Type B pancreatic cell (in vitro differentiated cells): Measurements from ENCODE around the gene STK17A. TPM values are rescaled to one million over a fixed set of nuclear protein-coding genes. Genes with fewer than 3 reads are reported as not detected.

Source experiments
- DNase-seq: peaks from one replicate; pipeline ENCODE4 v3.0.0; 2021; ENCODE audit warnings: mixed read lengths; ENCODE audit not compliant: unreplicated experiment; ENCODE audit errors: extremely low spot score
- H3K27ac Mint-ChIP-seq: 2 replicates; pipeline ENCODE4 v1.8.0; 2021; ENCODE audit warnings: mild to moderate bottlenecking, mixed read lengths
- H3K27me3 Mint-ChIP-seq: 2 replicates; pipeline ENCODE4 v1.8.0; 2021; ENCODE audit warnings: mixed read lengths
- H3K36me3 Mint-ChIP-seq: 2 replicates; pipeline ENCODE4 v1.8.0; 2021; ENCODE audit warnings: mixed read lengths
- H3K4me1 Mint-ChIP-seq: one replicate; pipeline ENCODE4 v1.8.0; 2021; ENCODE audit warnings: mixed read lengths; ENCODE audit not compliant: unreplicated experiment
- H3K4me3 Mint-ChIP-seq: 2 replicates; pipeline ENCODE4 v1.8.0; 2021; ENCODE audit warnings: mild to moderate bottlenecking, mixed read lengths
- H3K9me3 Mint-ChIP-seq: 2 replicates; pipeline ENCODE4 v1.8.0; 2021; ENCODE audit warnings: mixed read lengths
- total RNA-seq: library from RNA; stranded (reverse); gene quantifications from 2 replicates; pipeline ENCODE4 v1.2.1, GENCODE V29; 2021; ENCODE audit warnings: low replicate concordance
- TF ChIP-seq, protein P1 (sequence below): fragments of 200-600 bp; sonication (generic); conservative IDR thresholded peaks from 2 replicates; pipeline ENCODE4 v1.5.0; 2021; ENCODE audit warnings: antibody characterized with exemption, mild to moderate bottlenecking

The STK17A gene
- total RNA-seq, 1 donor from 2014 or later = 11.0 TPM

DNA sequence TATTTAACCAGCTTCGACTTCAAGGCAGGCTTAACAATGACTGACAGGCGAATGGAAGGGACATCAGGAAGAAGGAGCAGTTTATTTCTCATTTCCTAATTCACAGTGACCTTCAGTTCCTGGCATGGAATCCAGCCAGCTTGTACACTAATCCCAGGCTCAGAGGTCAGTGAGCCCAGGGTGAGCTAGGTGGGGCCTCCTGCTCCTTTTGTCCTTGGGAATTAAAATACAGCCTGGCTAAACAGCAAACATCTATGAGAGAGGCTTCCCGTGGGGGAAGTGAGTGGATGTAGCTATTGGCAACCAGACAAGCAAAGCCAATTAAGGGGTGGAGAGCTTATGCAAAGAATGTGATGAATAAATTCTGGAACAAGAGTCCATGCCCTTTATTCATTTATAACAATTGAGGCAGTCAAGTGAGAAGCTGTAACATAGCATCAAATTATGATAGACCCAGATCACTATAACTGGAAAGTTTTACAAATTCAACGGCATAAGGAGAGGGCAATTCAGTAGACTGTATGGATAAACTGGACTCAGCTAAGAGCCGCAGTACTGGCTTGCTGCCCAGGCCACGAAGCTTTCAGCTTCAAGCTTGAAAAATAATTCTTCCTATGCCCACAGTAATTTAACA lies 57.1 kb downstream of the STK17A start:
- H3K27me3 Mint-ChIP-seq = no peaks in the 10 kb centered on the region
- H3K36me3 Mint-ChIP-seq = peaks cover 47% of the 10 kb centered on the region
- H3K9me3 Mint-ChIP-seq = no peaks in the 10 kb centered on the region
- TF ChIP-seq, protein P1, sequence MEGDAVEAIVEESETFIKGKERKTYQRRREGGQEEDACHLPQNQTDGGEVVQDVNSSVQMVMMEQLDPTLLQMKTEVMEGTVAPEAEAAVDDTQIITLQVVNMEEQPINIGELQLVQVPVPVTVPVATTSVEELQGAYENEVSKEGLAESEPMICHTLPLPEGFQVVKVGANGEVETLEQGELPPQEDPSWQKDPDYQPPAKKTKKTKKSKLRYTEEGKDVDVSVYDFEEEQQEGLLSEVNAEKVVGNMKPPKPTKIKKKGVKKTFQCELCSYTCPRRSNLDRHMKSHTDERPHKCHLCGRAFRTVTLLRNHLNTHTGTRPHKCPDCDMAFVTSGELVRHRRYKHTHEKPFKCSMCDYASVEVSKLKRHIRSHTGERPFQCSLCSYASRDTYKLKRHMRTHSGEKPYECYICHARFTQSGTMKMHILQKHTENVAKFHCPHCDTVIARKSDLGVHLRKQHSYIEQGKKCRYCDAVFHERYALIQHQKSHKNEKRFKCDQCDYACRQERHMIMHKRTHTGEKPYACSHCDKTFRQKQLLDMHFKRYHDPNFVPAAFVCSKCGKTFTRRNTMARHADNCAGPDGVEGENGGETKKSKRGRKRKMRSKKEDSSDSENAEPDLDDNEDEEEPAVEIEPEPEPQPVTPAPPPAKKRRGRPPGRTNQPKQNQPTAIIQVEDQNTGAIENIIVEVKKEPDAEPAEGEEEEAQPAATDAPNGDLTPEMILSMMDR = no peak
- no peak for DNase-seq
- peaks cover 14% of the 10 kb centered on the region for H3K4me1 Mint-ChIP-seq
- H3K27ac Mint-ChIP-seq = peak overlapping the region; percentile 13
- no peak overlapping the region for H3K4me3 Mint-ChIP-seq

DNA sequence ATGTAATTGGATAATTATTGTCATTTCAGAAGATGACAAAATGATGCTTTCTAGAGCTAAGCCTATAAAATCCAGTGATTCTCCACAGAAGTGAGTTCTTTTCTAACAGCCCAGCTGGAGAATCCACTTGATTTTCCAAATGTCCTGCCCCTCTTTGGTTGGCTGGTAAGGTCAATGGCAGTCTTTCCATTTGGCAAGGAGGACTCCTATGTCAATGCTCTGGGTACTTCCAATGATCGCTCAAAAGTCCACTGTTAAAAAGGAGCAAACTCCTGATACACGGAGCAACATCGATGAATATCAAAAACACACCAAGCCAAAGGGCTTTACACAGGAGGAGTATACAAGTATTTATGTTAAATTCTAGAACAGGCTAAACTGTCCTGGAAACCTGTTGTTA lies 57.8 kb downstream of the STK17A start:
- H3K9me3 Mint-ChIP-seq = no peaks in the 10 kb centered on the region
- no peak for DNase-seq
- H3K27ac Mint-ChIP-seq = no peak overlapping the region
- H3K4me1 Mint-ChIP-seq = peaks cover 14% of the 10 kb centered on the region
- H3K36me3 Mint-ChIP-seq = peaks cover 45% of the 10 kb centered on the region
- H3K27me3 Mint-ChIP-seq = no peaks in the 10 kb centered on the region
- TF ChIP-seq, protein P1 = no peak
- no peak overlapping the region for H3K4me3 Mint-ChIP-seq

DNA sequence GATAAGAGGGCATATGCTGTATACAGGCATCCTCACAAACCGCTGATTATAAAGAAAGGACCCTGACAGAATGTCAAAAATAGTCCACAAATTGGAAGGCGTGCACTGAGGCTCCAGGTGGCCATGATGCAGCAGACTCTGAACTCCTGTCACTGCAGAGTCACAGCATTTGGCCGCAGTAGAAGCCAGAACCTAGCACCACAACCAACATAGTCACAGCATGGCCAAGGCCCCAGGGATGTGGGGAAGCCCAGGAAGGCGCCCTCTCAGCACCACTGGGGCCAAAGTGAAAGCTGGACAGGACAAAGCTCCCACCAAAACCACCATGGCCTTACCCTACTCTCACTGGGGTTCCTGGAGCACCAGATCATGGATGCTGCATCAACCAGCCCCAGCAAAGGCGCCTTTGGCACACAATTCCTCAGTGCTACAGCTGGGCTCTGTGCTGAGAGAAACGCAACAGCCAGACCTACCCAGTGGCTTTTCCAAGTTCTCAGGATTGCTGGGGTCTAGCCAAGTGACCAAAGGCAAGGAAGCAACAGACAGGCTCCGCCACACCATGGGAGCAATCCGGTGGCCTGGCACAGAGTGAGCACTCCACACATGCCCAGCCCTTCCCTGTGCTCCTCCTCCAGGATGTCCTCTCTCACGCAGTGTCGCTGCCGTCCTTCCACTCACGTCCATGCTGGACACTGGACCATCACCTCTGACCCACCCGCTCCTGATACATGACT lies 60.2 kb downstream of the STK17A start:
- Mint-ChIP-seq H3K36me3 (peaks cover 34% of the 10 kb centered on the region), H3K27me3 (no peaks in the 10 kb centered on the region), H3K4me1 (peaks cover 26% of the 10 kb centered on the region), H3K27ac (no peak overlapping the region), H3K4me3 (no peak overlapping the region), H3K9me3 (no peaks in the 10 kb centered on the region)
- no peak for DNase-seq
- TF ChIP-seq, protein P1 = no peak

DNA sequence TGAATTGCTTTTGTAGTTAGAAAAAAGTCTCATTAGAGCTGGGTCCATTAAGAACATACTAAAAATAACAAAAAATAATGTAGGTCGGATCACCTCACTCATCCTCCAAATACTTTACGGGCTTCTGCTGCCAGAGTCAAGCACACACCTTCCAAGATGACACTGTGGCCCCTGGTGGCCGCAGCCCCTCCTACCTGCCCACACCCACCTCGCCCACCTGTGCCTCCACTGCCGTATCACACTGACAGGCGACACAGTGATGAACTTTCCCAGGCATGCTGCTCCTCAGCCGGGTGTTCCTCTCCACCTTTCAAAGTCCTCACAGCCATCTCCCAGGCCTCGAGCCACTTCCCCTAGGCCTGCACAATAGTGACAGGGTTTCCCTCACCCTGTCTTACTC lies 60.9 kb downstream of the STK17A start:
- Mint-ChIP-seq H3K4me3 (no peak overlapping the region), H3K27me3 (no peaks in the 10 kb centered on the region), H3K36me3 (peaks cover 36% of the 10 kb centered on the region), H3K4me1 (peaks cover 31% of the 10 kb centered on the region), H3K27ac (no peak overlapping the region), H3K9me3 (no peaks in the 10 kb centered on the region)
- TF ChIP-seq, protein P1 = no peak
- no peak for DNase-seq

DNA sequence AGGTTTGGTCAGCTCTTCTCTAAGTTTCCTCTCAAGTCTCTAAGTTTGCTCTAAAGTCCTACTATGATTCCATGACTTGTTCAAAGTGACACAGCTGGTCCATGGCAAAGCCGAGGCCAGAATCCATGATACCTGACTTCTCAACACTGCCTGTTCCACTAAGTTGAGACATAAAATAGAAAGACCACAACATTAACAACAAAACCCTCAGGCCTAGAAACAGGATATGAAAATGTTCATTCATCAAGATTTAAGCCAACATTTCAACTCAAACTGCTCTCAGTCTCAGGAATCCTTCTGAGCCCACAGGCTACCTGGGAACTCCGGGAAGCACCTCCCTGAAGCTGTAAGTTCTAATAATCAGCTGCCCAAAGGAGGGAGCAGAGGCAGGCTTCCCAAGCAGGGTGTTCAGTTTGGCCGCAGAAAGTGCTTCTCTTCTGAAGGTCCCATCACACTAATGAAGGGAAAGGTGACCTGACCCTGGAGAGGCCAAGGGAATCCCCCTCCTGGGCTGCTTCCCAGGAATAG lies 62.9 kb downstream of the STK17A start:
- H3K27ac Mint-ChIP-seq = peak overlapping the region; percentile 55
- H3K27me3 Mint-ChIP-seq = no peaks in the 10 kb centered on the region
- peaks cover 23% of the 10 kb centered on the region for H3K4me1 Mint-ChIP-seq
- H3K36me3 Mint-ChIP-seq = peaks cover 42% of the 10 kb centered on the region
- no peak overlapping the region for H3K4me3 Mint-ChIP-seq
- no peaks in the 10 kb centered on the region for H3K9me3 Mint-ChIP-seq
- TF ChIP-seq, protein P1 = no peak
- no peak for DNase-seq
